LNCAP (cell line): ENCODE data around the gene HEXIM1.

Experiments used
- CTCF ChIP-seq: fragments of 450-650 bp; IDR thresholded peaks from 2 replicates; pipeline ENCODE4 v1.5.1; 2017; ENCODE audit warnings: mild to moderate bottlenecking

The HEXIM1 gene

GRCh38 chr17:45116434-45117016 lies 31.8 kb upstream of the HEXIM1 start:
- TF ChIP-seq CTCF, result no peak

GRCh38 chr17:45117334-45117733 lies 30.9 kb upstream of the HEXIM1 start:
- no peak for TF ChIP-seq CTCF

GRCh38 chr17:45117848-45118646 lies 30.2 kb upstream of the HEXIM1 start:
- no peak for TF ChIP-seq CTCF

GRCh38 chr17:45118691-45119090 lies 29.6 kb upstream of the HEXIM1 start:
- no peak for TF ChIP-seq CTCF

GRCh38 chr17:45119964-45120363 lies 28.3 kb upstream of the HEXIM1 start:
- no peak for TF ChIP-seq CTCF

GRCh38 chr17:45120558-45120957 lies 27.7 kb upstream of the HEXIM1 start:
- no peak for TF ChIP-seq CTCF

- TF ChIP-seq CTCF, result no peak
These were observed 27.2 kb upstream of the HEXIM1 start for GRCh38 chr17:45121055-45121454.
